Retina (tissue), 1 donor: ENCODE measurements around the gene ZBTB25.

Experiments
- DNase-seq: peaks from one replicate; pipeline ENCODE4 v3.0.0-alpha.2; 2016

ZBTB25 gene

GRCh38 chr14:64475585-64476273, 27.9 kb downstream of the ZBTB25 start:
- no peak for DNase-seq

GRCh38 chr14:64474698-64475097, 28.9 kb downstream of the ZBTB25 start:
- no peak for DNase-seq

DNA sequence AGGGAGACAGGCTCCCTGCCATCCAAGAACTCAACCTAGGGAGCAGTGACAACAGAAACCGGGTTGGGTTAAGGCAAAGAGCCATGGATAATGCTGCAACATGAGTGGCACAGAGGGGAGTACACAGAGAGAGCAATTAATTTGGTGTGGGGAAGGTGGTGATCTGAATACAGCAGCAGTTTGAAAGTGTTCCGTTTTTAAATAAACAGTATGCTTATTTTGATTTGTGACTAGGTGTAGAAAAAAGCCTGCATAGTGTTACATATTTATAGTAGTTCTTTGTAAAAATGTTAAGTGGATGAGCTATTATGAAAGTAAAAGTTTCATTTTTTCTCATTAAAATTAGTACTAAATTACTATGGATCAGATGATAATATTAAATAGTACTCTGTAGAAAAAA, 29.6 kb downstream of the ZBTB25 start:
- no peak for DNase-seq

DNA sequence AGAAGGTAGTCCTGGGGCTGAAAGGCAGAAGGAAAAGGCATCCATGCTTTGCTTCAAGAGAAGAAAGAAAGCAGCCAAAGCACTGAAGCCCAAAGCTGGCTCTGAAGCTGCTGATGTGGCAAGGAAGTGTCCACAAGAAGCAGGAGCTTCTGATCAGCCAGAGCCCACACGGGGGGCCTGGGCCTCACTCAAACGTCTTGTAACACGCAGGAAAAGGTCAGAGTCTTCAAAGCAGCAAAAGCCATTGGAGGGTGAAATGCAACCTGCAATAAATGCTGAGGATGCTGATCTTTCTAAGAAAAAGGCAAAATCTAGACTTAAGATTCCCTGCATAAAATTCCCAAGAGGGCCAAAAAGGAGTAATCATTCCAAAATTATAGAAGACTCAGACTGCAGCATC, 35.2 kb downstream of the ZBTB25 start:
- DNase-seq: no peak

GRCh38 chr14:64467566-64467965, 36.1 kb downstream of the ZBTB25 start:
- DNase-seq: no peak

- no peak for DNase-seq
Observed at GRCh38 chr14:64467101-64467500, 36.5 kb downstream of the ZBTB25 start.

GRCh38 chr14:64465831-64466554, 37.6 kb downstream of the ZBTB25 start:
- DNase-seq: no peak

DNA sequence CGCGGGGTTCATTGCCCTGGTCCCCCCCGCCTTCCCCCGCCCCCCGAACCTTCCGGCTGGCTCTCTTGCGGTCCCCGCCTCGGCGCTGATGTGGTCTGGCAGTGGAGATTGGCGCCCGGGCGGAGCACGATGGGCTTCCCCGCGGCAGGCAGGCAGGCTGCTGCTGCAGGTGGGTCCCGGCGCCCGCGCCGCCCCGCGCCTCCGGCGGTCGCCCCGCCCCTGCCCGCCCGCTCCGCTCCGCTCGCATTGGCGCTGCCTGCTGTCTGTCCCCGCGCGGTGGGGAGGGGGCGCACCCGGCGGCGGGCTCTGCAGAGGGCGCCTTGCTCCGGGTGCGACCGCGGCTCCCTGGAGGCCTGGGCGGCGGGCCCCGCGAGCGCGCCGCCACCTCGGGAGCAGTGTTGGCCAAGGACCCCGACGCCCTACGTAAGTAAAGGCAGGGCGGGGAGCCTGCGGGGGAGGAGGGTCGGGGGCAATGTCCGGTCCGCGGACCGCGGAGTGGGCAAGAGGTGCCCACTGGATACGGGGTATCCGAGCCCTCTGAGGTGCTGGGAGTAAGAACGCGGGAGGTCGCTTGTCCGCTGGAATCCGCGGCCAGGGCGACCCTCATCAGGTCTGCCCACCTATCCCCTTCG, 38.3 kb downstream of the ZBTB25 start, which contains the start of gene AKAP5:
Gene AKAP5, plus strand, starts transcription at position 309 of the 632 bp plus-strand sequence. CDS start 2,896 bp downstream, outside the sequence.
- peak; percentile 75 for DNase-seq

DNA sequence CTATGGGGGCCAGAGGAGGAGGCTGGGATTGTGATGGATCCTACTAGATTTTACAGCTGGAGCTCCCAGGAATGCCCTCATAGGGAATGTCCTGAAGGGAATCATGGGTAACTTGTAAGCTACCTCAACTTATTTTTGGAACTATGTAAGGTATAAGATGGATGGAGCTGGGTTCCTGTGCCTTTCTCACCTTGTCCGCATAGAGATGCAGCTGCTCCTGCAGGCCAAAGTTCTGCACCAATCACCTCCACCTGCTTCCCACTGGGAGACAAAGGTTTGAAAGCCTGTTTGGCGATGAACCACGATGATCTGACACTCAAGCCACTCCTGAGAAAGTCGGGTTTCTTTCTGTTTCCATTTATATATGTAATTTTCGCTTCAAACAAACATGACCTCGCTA, 39.0 kb downstream of the ZBTB25 start:
- DNase-seq: peak; percentile 19

DNA sequence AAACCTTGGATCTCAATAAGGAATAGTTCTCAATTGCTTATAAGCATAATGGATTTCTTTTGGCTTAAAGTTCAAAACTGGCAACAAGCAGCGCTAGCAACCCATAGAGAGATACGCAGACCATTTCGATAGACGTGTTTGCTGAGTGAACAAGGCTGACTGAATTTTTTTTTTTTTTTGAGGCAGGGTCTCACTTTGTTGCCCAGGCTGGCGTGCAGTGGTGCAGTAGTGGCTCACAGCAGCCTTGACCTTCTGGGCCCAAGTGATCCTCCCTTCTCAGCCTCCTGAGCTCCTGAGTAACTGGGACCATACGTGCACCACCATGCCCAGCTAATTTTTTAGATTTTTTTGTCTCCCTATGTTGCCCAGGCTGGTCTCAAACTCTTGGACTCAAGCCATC, 39.8 kb downstream of the ZBTB25 start:
- no peak for DNase-seq

DNA sequence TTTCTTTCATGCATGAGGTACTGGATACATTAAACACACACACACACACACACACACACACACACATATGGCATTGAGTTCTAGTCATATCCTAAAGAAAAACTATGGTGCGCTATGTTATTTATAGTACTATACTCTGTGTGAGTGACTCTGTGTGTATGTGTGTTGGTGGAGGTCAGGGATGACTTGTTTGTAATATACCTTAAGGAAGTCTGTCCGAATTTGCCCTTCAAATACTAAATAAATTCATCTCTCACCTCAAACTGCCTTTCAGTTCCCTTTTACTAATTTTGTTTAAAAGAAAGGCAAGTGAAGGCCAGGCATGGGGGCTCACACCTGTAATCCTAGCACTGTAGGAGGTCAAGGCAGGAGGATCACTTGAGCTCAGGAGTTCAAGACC, 40.4 kb downstream of the ZBTB25 start:
- no peak for DNase-seq

DNA sequence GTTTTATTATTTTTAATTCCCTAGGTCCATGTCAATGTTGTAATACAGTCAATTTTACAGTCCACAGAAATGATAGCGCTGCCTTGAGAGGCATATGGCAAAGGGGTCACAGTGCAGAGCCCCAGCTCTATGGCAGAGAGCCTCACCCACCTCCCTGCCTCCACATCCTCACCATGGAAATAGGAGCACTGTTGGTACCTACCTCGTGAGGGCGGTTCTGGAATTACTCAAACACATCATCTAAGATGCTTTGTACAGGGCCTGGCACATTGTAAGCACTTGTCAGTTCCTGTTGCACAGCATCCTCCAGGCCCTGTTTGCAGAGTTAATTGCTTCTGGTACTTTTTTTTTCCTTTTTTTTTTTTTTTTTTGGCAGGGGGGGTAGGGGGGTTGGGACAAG, 42.4 kb downstream of the ZBTB25 start:
- DNase-seq: no peak

DNA sequence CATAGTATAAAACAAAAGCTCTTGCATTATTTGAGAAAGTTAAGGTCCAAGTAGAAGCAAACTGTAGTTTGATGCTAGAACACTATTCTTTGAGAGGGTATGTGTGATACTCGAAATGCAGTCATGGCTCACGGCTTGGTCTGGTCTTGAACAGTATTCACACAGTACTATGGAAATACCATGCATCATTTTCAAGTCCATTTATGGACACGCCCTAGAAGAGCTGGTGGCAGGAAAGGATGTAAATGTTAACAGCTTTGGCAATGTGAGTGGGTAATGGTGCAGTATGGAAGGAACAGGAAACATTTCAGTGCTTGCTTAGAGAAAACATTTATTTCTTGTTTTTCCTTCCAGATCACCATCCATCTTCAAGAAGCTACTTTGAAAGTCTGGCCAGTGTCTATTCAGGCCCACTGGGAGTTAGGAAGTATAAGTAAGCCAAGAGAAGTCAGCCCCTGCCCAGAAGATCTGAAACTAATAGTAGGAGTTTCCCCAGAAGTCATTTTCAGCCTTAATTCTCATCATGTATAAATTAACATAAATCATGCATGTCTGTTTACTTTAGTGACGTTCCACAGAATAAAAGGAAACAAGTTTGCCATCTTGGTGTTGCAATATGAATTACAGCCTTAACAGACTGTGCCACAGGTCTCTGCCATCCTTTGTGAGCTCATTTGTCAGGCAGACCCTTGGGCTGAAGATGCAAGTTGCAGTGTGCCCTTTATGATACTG, 44.1 kb downstream of the ZBTB25 start:
- no peak for DNase-seq

DNA sequence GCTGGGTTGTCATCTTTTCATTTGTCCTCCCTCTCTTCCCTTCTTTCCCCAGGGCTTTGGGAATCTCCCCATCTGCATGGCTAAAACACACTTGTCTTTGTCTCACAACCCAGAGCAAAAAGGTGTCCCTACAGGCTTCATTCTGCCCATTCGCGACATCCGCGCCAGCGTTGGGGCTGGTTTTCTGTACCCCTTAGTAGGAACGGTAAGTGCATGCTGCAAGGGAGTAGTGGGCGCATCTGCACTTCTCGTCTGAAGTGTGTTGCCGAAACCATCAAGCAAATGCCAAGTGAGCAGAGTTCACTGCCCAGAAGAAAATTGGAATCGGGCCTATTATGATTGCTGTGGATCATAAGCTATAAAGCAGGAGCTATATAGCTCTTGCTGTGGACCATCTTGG, 49.0 kb downstream of the ZBTB25 start:
- DNase-seq: no peak

- no peak for DNase-seq
Observed at GRCh38 chr14:64450255-64450654, 53.4 kb downstream of the ZBTB25 start.

- DNase-seq: no peak
Observed at GRCh38 chr14:64447876-64448670, 55.6 kb downstream of the ZBTB25 start.

DNA sequence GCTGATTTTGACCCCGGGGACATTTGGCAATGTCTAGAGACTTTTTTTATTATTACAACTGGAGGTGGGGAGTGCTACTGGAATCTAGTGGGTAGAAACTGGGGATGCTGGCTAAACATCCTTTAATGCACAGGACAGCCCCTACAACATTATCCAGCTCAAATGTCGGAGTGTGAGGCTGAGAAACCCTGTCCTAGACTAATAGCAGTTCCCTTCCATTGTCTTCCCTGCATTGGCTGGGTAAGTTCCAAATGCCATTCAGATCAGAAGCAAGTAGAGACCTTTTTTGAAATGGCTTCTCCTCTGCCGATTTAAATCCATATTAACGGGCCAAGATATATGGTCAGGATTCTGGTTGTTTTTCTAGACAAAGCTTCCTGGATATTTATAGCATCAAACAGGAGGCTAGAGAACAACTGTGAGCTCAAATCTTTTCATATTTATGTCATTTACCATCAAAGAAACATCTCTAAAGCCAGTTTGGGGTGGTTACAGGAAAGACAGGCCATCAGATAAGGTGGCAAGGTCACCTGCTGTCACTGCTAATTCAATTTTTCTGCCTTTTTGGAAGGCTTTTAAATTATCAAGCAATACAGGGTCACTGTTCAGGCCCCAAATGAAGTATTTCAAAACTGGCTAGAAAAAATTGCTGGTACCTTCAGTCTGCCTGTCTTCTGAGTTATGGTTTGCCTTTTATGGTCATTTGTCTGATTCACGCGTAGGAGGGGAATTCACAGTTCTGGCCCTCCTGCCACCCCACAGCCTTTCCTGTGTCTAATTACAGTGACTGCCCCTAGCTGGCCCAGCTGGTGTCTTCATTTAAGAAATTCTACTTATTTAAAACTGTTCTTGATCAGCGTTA, 58.4 kb downstream of the ZBTB25 start:
- DNase-seq: no peak

DNA sequence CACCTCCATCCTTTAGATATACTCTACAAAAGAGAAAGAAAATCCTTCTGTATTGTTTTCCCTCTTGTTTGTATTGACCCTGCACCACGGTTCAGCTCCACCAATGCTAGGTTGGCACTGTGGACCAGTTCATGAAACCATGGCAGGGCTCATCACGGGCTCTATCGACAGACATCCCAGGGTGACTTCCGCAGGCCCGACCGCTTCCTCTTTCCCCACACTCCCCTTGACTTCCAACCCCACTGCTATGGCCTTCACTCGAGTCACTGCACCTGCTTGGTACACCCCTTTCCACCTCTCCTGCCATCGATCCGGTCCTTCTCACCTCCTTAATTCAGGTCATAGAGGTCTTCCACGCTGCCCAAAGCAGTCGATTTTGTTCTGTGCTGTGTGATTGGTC, 59.5 kb downstream of the ZBTB25 start:
- DNase-seq: no peak

DNA sequence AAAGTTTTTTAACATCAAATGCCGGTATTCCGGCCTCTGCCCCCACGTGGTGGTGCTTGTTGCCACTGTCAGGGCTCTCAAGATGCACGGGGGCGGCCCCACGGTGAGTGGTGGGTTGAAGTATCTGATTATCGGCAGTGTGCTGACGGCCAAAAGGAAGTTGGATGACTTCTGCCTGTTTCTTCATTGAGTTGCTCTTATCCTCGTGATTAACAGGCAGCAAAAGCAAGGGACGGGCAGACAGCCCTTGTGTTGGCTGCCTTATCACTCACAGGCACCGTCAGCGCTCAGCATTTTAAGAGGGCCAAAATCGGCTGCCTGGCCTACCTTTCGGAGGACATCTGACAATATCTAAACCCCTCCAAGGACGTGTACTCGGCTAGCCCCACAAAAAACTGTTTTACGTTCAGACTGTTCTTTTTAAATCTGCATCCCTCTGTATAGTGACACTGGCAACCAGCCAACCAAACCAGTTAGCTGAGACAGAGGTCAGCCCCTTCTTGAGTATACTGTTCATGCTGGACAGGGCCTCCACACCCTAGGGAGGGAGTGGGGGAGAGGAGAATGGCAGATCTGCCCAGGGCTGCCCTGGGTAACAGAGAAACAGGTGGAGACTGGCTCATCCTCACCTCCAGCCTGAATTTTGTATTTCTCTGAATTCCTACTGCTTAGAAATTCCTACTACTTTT, 61.2 kb downstream of the ZBTB25 start:
- no peak for DNase-seq

DNA sequence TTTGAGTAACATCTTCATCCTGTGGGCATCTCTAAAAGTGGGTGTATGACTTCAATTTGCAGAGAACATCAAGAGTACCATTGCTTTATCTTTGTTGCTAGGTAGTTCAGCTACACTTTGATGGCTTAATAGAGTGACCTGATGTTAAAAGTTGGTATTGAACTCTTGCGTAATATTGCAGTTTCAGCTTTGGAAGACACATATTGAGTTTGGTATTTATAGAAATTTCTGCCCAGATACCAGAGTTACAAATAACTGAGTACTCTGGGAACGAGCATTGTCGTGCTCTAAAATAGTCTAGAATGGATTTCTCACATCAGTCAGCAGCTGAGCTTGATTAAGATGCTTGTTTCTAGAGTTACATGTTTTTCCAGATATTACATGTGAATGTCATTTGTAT, 63.1 kb downstream of the ZBTB25 start:
- DNase-seq: no peak

DNA sequence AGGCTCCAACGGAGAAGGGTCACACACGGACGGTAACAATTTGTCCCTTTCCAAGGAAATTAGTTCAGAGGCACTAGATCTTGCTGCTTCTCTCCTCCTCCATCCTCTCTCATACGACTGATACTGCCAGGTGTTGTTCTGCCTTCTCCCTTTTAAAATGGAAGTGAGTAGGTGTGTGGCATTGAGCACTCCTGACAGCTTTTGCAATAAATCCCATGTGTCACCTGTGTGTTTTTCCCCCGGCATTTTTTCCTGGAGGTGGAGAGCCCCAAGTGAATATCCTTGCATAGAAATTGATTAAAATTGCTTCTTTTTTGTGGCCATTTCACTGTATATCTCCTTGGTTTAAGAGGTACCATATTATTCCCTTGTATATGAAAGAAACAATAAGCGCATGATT, 64.5 kb downstream of the ZBTB25 start:
- DNase-seq: no peak
